GM18519 (cell line): ENCODE measurements around the gene ITGB2.
"Not testable (repeated sequence)": the region's sequence is repeated elsewhere in the genome, so short reads cannot be mapped to it uniquely, and the experiment has no call there.

Experiments used
- ATAC-seq: cut with Tn5 transposase; IDR thresholded peaks from one replicate; pipeline ENCODE4 v1.9.1; 2021; ENCODE audit warnings: mild to moderate bottlenecking, moderate library complexity; ENCODE audit not compliant: unreplicated experiment, low FRiP score

Gene ITGB2

GRCh38 chr21:44942566-44942965 is 21.9 kb upstream of the ITGB2 start:
- no peak for ATAC-seq

- no peak for ATAC-seq
Measured at GRCh38 chr21:44941567-44941966, 20.9 kb upstream of the ITGB2 start.

GRCh38 chr21:44940116-44940631 is 19.5 kb upstream of the ITGB2 start:
- no peak for ATAC-seq

GRCh38 chr21:44939532-44940115 is 18.9 kb upstream of the ITGB2 start, which contains the start of gene SLX9:
Gene SLX9, plus strand, starts transcription at chr21:44940029. Its CDS starts 29 bp downstream, at chr21:44940058.
- peak; percentile 70 for ATAC-seq

- ATAC-seq = no peak
Measured at GRCh38 chr21:44938772-44939531, 18.3 kb upstream of the ITGB2 start.

- no peak for ATAC-seq
Measured at GRCh38 chr21:44935533-44935927, 14.8 kb upstream of the ITGB2 start.

GRCh38 chr21:44934797-44935532 is 14.3 kb upstream of the ITGB2 start:
- ATAC-seq = no peak

- no peak for ATAC-seq
Measured at GRCh38 chr21:44934276-44934675, 13.6 kb upstream of the ITGB2 start.

- no peak for ATAC-seq
Measured at GRCh38 chr21:44933918-44934260, 13.2 kb upstream of the ITGB2 start.

- ATAC-seq = no peak
Measured at GRCh38 chr21:44933199-44933917, 12.7 kb upstream of the ITGB2 start.

- no peak for ATAC-seq
Measured at GRCh38 chr21:44932408-44933181, 11.9 kb upstream of the ITGB2 start.

- ATAC-seq = no peak
Measured at GRCh38 chr21:44931501-44932407, 11.1 kb upstream of the ITGB2 start.

GRCh38 chr21:44931137-44931500 is 10.4 kb upstream of the ITGB2 start:
- ATAC-seq = no peak

GRCh38 chr21:44930543-44930981 is 9.9 kb upstream of the ITGB2 start:
- ATAC-seq = no peak

- ATAC-seq = no peak
Measured at GRCh38 chr21:44929799-44930542, 9.3 kb upstream of the ITGB2 start.

GRCh38 chr21:44929242-44929798 is 8.6 kb upstream of the ITGB2 start:
- ATAC-seq = no peak

GRCh38 chr21:44928500-44929241 is 8.0 kb upstream of the ITGB2 start:
- ATAC-seq = not testable (repeated sequence)
